SK-N-SH treated with all-trans-retinoic acid at 6 μM for 48 hours (cell line): ENCODE results near the gene CCNE1.

Experiments
- ATAC-seq: fragments of 200-7000 bp; cut with Tn5 transposase; 3 replicates; pipeline ENCODE4 v1.9.1; 2020; ENCODE audit warnings: mild to moderate bottlenecking, moderate library complexity
- ARNTL ChIP-seq: fragments of 450-650 bp; formaldehyde crosslinking; IDR thresholded peaks from 2 replicates; pipeline ENCODE4 v1.5.0; 2020; ENCODE audit warnings: low read depth, mild to moderate bottlenecking, moderate library complexity, borderline replicate concordance
- BACH2 ChIP-seq: fragments of 250-450 bp; sonication (Bioruptor Pico); IDR thresholded peaks from 2 replicates; pipeline ENCODE4 v1.9.0; 2021; ENCODE audit warnings: mild to moderate bottlenecking, borderline replicate concordance
- CSDC2 ChIP-seq: fragments of 250-450 bp; sonication (Bioruptor Pico); IDR thresholded peaks from 2 replicates; pipeline ENCODE4 v1.5.0; 2020; ENCODE audit warnings: mild to moderate bottlenecking, moderate library complexity
- CSRNP3 ChIP-seq: fragments of 250-450 bp; sonication (Bioruptor Pico); IDR thresholded peaks from 2 replicates; pipeline ENCODE4 v1.5.1; 2021; ENCODE audit warnings: mild to moderate bottlenecking, moderate library complexity
- ESRRG ChIP-seq: fragments of 250-450 bp; sonication (Bioruptor Pico); IDR thresholded peaks from 2 replicates; pipeline ENCODE4 v1.6.1; 2021; ENCODE audit warnings: mild to moderate bottlenecking
- GLIS3 ChIP-seq: fragments of 250-450 bp; sonication (Bioruptor Pico); IDR thresholded peaks from 2 replicates; pipeline ENCODE4 v1.5.0; 2020; ENCODE audit warnings: mild to moderate bottlenecking, moderate library complexity
- ISL1 ChIP-seq: fragments of 250-450 bp; sonication (Bioruptor Pico); IDR thresholded peaks from 2 replicates; pipeline ENCODE4 v2.1.2; 2022; ENCODE audit warnings: mild to moderate bottlenecking, moderate library complexity
- OSR1 ChIP-seq: fragments of 250-450 bp; sonication (Bioruptor Pico); IDR thresholded peaks from 2 replicates; pipeline ENCODE4 v1.8.0; 2022; ENCODE audit warnings: moderate library complexity, mild to moderate bottlenecking, inconsistent platforms
- POU6F1 ChIP-seq: fragments of 250-450 bp; sonication (Bioruptor Pico); IDR thresholded peaks from 2 replicates; pipeline ENCODE4 v1.8.0; 2021; ENCODE audit warnings: low read depth, mild to moderate bottlenecking, moderate library complexity, borderline replicate concordance
- PPARA ChIP-seq: fragments of 250-450 bp; sonication (Bioruptor Pico); IDR thresholded peaks from 2 replicates; pipeline ENCODE4 v1.5.0; 2020; ENCODE audit warnings: mild to moderate bottlenecking, borderline replicate concordance
- TCF4 ChIP-seq: fragments of 250-450 bp; sonication (Bioruptor Pico); IDR thresholded peaks from 2 replicates; pipeline ENCODE4 v1.8.0; 2021; ENCODE audit warnings: mild to moderate bottlenecking, moderate library complexity, borderline replicate concordance
- TOX ChIP-seq: fragments of 250-450 bp; sonication (Bioruptor Pico); IDR thresholded peaks from 2 replicates; pipeline ENCODE4 v1.8.0; 2021; ENCODE audit warnings: mild to moderate bottlenecking, moderate library complexity, borderline replicate concordance
- TSHZ2 ChIP-seq: fragments of 250-450 bp; sonication (Bioruptor Pico); IDR thresholded peaks from 2 replicates; pipeline ENCODE4 v1.5.0; 2020; ENCODE audit warnings: mild to moderate bottlenecking, moderate library complexity
- ZC3H10 ChIP-seq: fragments of 250-450 bp; sonication (Bioruptor Pico); IDR thresholded peaks from 2 replicates; pipeline ENCODE4 v1.5.1; 2021; ENCODE audit warnings: mild to moderate bottlenecking, moderate library complexity
- ZFP3 ChIP-seq: fragments of 250-450 bp; sonication (Bioruptor Pico); IDR thresholded peaks from 2 replicates; pipeline ENCODE4 v1.5.0; 2020; ENCODE audit warnings: mild to moderate bottlenecking, moderate library complexity
- ZFP30 ChIP-seq: fragments of 450-650 bp; formaldehyde crosslinking; IDR thresholded peaks from 2 replicates; pipeline ENCODE4 v1.5.0; 2022; ENCODE audit warnings: mild to moderate bottlenecking, moderate library complexity
- ZNF565 ChIP-seq: fragments of 450-650 bp; formaldehyde crosslinking; conservative IDR thresholded peaks from 2 replicates; pipeline ENCODE4 v1.5.0; 2020; ENCODE audit warnings: low read depth, mild to moderate bottlenecking, moderate library complexity
- ZNF70 ChIP-seq: fragments of 450-650 bp; formaldehyde crosslinking; IDR thresholded peaks from 2 replicates; pipeline ENCODE4 v1.5.0; 2020; ENCODE audit warnings: mild to moderate bottlenecking, moderate library complexity
- ZNF8 ChIP-seq: fragments of 450-650 bp; formaldehyde crosslinking; IDR thresholded peaks from 2 replicates; pipeline ENCODE4 v1.5.0; 2020; ENCODE audit warnings: mild to moderate bottlenecking, moderate library complexity
- TF ChIP-seq, protein P1 (sequence below): fragments of 250-450 bp; sonication (Bioruptor Pico); IDR thresholded peaks from 2 replicates; pipeline ENCODE4 v1.8.0; 2020; ENCODE audit warnings: mild to moderate bottlenecking, moderate library complexity, borderline replicate concordance

The CCNE1 gene

GRCh38 chr19:29841559-29842367 is 30.0 kb downstream of the CCNE1 start (continued):
- TF ChIP-seq, protein P1, sequence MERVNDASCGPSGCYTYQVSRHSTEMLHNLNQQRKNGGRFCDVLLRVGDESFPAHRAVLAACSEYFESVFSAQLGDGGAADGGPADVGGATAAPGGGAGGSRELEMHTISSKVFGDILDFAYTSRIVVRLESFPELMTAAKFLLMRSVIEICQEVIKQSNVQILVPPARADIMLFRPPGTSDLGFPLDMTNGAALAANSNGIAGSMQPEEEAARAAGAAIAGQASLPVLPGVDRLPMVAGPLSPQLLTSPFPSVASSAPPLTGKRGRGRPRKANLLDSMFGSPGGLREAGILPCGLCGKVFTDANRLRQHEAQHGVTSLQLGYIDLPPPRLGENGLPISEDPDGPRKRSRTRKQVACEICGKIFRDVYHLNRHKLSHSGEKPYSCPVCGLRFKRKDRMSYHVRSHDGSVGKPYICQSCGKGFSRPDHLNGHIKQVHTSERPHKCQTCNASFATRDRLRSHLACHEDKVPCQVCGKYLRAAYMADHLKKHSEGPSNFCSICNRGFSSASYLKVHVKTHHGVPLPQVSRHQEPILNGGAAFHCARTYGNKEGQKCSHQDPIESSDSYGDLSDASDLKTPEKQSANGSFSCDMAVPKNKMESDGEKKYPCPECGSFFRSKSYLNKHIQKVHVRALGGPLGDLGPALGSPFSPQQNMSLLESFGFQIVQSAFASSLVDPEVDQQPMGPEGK (CRISPR knock-in tag) = no peak
- TF ChIP-seq ZNF70 (CRISPR knock-in tag) (no peak), BACH2 (CRISPR knock-in tag) (no peak)

DNA sequence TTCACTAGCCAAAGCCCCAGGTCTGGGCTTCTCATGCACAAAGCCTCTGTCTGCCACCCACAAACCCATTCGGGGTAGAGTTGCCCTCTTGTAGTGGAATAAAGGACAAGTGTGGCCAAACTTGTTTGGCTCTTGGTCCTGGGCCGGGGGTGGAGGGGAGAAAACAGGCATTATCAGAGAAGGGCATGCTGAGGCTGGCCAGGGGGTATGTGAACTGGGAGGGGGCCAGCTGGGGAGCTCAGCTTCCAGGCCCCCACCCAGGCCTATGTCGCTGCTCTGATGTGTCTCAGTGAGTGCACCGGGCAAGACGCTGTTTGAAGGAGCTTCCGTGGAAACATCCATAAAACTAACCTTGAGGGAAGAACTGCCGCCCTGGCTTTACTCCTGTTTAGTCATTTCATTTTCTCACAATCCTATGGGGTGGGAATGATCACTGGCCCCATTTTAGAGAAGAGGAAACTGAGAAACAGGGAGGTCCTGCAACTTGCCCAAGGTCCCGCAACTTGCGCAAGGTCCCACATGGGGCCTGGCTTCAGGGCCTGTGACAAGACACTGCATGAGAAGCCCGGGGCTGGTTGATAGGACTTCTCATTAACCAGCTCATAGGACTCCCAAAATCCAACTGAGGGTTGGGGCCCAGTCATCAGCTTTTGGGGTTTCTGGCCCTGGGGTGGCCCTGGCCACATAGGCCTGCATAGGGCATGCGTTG is 30.8 kb downstream of the CCNE1 start:
- no peak for ATAC-seq
- TF ChIP-seq ZFP30 (CRISPR knock-in tag) (no peak), ZC3H10 (no peak), TSHZ2 (no peak), ZNF565 (CRISPR knock-in tag) (no peak), TOX (CRISPR knock-in tag) (no peak), ARNTL (no peak), ESRRG (CRISPR knock-in tag) (no peak), OSR1 (CRISPR knock-in tag) (no peak), TCF4 (CRISPR knock-in tag) (no peak), ISL1 (CRISPR knock-in tag) (no peak), GLIS3 (CRISPR knock-in tag) (no peak), ZFP3 (CRISPR knock-in tag) (no peak), BACH2 (CRISPR knock-in tag) (no peak), PPARA (CRISPR knock-in tag) (no peak), CSRNP3 (no peak), POU6F1 (no peak), CSDC2 (CRISPR knock-in tag) (no peak), ZNF70 (CRISPR knock-in tag) (no peak), ZNF8 (CRISPR knock-in tag) (no peak)
- TF ChIP-seq, protein P1 (CRISPR knock-in tag) = no peak
